Adipocyte (in vitro differentiated cells): ENCODE results near the gene C10orf67.
"Not testable (repeated sequence)": the region's sequence is repeated elsewhere in the genome, so short reads cannot be mapped to it uniquely, and the experiment has no call there.

Experiments
- DNase-seq: peaks from one replicate; pipeline ENCODE4 v3.0.0-alpha.2; 2015; ENCODE audit warnings: low read depth
- H3K27me3 ChIP-seq: replicated peaks from 2 replicates; pipeline ENCODE4 v1.7.0; 2013; ENCODE audit warnings: mild to moderate bottlenecking, low read length, moderate library complexity; ENCODE audit not compliant: control insufficient read depth, insufficient read depth
- H3K36me3 ChIP-seq: 2 replicates; pipeline ENCODE4 v1.7.0; 2013; ENCODE audit warnings: low read length, mild to moderate bottlenecking, moderate library complexity; ENCODE audit not compliant: control insufficient read depth, insufficient read depth, severe bottlenecking
- H3K4me1 ChIP-seq: 2 replicates; pipeline ENCODE4 v1.7.0; 2013; ENCODE audit warnings: mild to moderate bottlenecking, low read length, moderate library complexity; ENCODE audit not compliant: control insufficient read depth, insufficient read depth
- H3K4me3 ChIP-seq: 2 replicates; pipeline ENCODE4 v1.7.0; 2013; ENCODE audit warnings: mild to moderate bottlenecking, low read length, moderate library complexity
- H3K9ac ChIP-seq: 2 replicates; pipeline ENCODE4 v1.7.0; 2013; ENCODE audit warnings: mild to moderate bottlenecking, low read length, moderate library complexity
- H3K9me3 ChIP-seq: 2 replicates; pipeline ENCODE4 v1.7.0; 2013; ENCODE audit warnings: mild to moderate bottlenecking, low read length, moderate library complexity; ENCODE audit not compliant: control insufficient read depth

C10orf67 gene

DNA sequence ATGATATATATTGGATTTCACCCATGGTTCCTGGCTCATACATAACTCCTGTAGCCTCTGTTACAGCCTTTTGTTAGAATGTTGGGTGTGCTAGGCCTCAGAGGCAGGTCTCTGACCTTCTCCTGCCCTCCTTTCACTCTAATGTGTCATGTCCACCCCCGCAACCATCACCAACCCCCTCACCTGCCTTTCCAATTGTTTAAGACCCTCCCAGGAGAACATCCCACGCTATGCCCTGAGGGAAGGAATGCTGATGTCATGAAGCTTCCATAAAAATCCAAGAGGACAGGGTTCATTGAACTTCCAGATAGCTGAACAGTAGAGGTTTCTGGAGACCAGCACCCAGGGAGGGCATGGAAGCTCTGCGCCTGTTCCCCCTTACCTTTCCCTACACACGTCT lies 30.8 kb upstream of the C10orf67 start:
- H3K9me3 ChIP-seq, result no peaks in the 10 kb centered on the region
- DNase-seq, result no peak
- H3K4me1 ChIP-seq, result peaks cover 12% of the 10 kb centered on the region
- no peak overlapping the region for H3K9ac ChIP-seq
- no peaks in the 10 kb centered on the region for H3K36me3 ChIP-seq
- H3K27me3 ChIP-seq, result no peaks in the 10 kb centered on the region
- no peak overlapping the region for H3K4me3 ChIP-seq

DNA sequence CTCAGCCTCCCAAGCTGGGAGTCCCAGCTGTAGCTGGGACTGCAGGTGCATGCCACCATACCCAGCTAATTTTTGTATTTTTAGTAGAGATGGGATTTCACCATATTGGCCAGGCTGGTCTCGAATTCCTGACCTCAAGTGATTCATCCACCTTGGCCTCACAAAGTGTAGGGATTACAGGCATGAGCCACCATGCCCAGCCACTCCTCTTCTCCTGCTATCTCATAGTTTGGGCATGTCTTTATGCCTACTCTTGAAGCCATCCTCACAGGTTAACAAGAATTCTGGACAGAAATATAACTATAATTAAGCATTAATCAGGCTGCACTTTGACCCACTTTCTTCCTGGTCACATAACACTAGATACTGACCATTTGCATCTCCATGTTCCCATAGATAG lies 28.6 kb upstream of the C10orf67 start:
- Histone ChIP-seq H3K4me1 (peaks cover 15% of the 10 kb centered on the region), H3K36me3 (no peaks in the 10 kb centered on the region), H3K27me3 (no peaks in the 10 kb centered on the region), H3K9me3 (no peaks in the 10 kb centered on the region), H3K4me3 (no peak overlapping the region), H3K9ac (no peak overlapping the region)
- no peak for DNase-seq

- H3K4me3 ChIP-seq, result no peak overlapping the region
Measured at GRCh38 chr10:23371073-23371472, 26.5 kb upstream of the C10orf67 start.

GRCh38 chr10:23370106-23370505 lies 25.5 kb upstream of the C10orf67 start:
- no peak for DNase-seq

More at GRCh38 chr10:23371073-23371472, 26.5 kb upstream of the C10orf67 start:
- Histone ChIP-seq H3K9ac (no peak overlapping the region), H3K36me3 (no peaks in the 10 kb centered on the region), H3K27me3 (no peaks in the 10 kb centered on the region), H3K9me3 (no peaks in the 10 kb centered on the region), H3K4me1 (peaks cover 15% of the 10 kb centered on the region)
- DNase-seq, result no peak

GRCh38 chr10:23368816-23369640 lies 24.4 kb upstream of the C10orf67 start:
- no peak for DNase-seq
- Histone ChIP-seq H3K27me3 (peaks cover under 1% of the 10 kb centered on the region), H3K4me1 (peaks cover 11% of the 10 kb centered on the region), H3K9ac (no peak overlapping the region), H3K4me3 (no peak overlapping the region), H3K36me3 (no peaks in the 10 kb centered on the region), H3K9me3 (no peaks in the 10 kb centered on the region)

More at GRCh38 chr10:23370106-23370505, 25.5 kb upstream of the C10orf67 start:
- Histone ChIP-seq H3K4me3 (no peak overlapping the region), H3K9ac (no peak overlapping the region), H3K9me3 (no peaks in the 10 kb centered on the region), H3K36me3 (no peaks in the 10 kb centered on the region), H3K27me3 (no peaks in the 10 kb centered on the region), H3K4me1 (peaks cover 15% of the 10 kb centered on the region)

DNA sequence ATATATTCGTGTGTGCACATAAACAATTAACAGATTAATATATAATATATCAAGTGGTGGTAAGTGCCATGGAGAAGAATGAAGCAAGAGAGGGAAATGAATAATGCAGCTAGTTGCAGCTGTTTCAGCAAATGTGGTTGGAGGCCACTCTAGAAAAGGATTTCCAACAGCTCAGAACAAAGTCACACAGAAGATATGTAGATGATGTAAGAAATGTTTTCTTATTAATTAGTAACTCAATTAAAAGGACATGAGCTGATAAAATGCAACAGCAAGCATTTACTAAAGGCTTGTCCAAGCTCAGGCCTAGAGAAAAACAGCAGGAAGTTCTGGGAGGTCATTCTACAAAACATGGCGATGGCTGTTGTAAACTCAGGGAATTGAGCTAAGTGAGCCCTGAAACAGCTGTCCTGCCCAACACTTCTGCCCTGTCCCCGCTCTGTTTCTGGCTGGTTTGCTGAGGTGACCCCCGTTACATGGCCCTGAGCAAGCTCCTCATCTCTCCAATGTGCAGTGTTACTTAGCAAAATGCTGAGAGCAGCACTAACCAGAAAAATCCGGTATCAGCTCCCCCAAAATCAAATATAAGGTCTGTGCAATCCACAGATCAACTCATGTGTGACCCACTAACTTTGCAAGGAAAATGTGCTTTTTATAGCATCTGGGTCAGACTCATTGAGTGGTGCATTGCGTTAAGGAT lies 23.4 kb upstream of the C10orf67 start:
- Histone ChIP-seq H3K9me3 (no peaks in the 10 kb centered on the region), H3K4me3 (no peak overlapping the region), H3K36me3 (no peaks in the 10 kb centered on the region), H3K4me1 (peaks cover 3% of the 10 kb centered on the region), H3K27me3 (peaks cover 5% of the 10 kb centered on the region), H3K9ac (no peak overlapping the region)
- DNase-seq, result no peak

DNA sequence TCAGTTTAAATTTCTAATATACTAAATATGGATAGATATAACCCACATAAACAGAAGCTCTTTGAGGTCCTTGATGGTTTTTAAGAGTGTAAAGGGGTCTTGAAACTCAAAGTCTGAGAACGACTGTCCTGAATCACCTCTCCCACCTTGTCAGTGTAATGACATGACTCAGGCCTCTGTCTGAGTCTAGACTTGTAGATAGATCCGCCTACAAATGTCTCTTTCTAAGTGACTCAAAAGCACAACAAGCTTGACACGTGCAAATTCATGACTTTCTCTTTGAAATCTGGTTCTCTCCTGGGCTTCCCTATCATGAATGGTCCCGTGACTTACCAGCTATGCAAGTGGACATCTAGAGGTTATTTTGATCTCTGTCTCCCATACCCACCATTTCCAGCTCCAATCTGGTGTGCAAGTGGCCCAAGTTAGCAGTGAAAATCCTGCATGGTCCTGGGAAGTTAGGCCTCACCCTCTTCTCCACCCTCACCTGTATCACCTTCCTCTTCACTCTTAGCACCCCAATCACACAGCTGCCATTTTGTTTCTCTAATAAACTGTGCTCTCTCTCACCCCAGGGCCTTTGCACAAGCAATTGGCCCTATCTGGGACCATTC lies 20.9 kb upstream of the C10orf67 start:
- not testable (repeated sequence) for H3K4me3 ChIP-seq, H3K9me3 ChIP-seq, DNase-seq, H3K36me3 ChIP-seq, H3K4me1 ChIP-seq, H3K27me3 ChIP-seq, H3K9ac ChIP-seq

- Histone ChIP-seq H3K4me1 (no peaks in the 10 kb centered on the region), H3K9ac (no peak overlapping the region), H3K36me3 (no peaks in the 10 kb centered on the region), H3K4me3 (no peak overlapping the region), H3K27me3 (peaks cover 5% of the 10 kb centered on the region), H3K9me3 (no peaks in the 10 kb centered on the region)
- no peak for DNase-seq
Measured at GRCh38 chr10:23364378-23364777, 19.8 kb upstream of the C10orf67 start.

DNA sequence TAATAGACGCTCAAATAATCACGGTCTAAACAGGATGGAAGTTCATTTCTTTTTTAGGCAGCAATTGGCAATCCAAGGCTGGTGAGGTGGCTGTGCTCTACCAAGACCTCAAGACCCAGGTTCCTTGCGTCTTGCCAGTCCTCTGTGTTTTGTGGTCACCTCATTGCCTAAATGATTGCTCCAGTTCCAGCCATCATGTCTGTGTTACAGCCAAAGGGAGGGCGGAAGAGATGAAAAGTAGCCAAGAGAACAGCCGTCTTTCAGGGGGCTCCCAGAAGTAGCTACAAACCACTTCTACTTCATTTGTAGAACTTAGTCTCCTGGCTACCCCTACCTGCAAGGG lies 19.2 kb upstream of the C10orf67 start:
- Histone ChIP-seq H3K9me3 (no peaks in the 10 kb centered on the region), H3K36me3 (no peaks in the 10 kb centered on the region), H3K4me3 (no peak overlapping the region), H3K9ac (no peak overlapping the region), H3K4me1 (no peaks in the 10 kb centered on the region), H3K27me3 (peaks cover 5% of the 10 kb centered on the region)
- DNase-seq, result no peak

DNA sequence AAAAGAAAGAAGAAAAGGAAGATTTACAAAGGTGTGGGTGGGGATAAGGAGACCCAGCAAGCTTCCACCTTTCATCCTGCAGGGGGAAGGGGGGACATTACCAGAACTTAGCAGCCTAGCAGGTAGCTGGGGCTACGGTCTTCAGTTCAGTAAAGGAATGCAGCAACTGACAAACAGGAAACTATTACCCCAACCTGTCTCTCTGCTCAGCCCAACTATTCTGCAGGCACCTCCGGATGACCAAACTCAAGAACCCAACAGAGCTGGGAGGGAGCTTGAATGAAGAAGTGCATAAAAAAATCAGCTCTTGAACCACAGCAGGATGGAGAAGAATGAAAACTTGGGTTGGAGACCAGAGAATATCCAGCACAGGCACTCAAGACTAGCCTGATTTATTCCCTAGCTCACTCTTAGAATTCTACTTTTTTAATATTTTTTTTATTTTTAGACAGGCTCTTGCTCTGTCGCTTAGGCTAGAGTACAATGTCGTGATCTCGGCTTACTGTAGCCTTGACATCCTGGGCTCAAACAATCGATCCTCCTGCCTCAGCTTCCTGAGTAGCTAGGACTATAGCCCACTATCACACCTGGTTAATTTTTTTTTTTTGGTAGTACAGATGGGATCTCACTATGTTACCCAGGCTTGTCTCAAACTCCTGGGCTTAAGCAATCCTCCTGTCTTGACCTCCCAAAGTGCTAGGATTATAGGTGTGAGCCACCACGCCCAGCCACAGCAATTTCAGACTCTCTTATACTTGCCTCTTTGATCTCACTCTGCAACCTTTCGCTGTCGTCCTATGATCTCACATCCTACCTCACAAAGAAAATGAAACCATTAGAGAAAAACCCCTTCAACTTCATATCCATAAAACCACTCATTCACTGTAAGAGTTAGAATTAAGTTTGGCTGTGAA lies 18.5 kb upstream of the C10orf67 start:
- DNase-seq, result no peak
- H3K27me3 ChIP-seq, result peaks cover 5% of the 10 kb centered on the region
- no peaks in the 10 kb centered on the region for H3K4me1 ChIP-seq
- no peaks in the 10 kb centered on the region for H3K36me3 ChIP-seq
- H3K9ac ChIP-seq, result no peak overlapping the region
- H3K4me3 ChIP-seq, result no peak overlapping the region
- no peaks in the 10 kb centered on the region for H3K9me3 ChIP-seq
